Kidney (tissue), 14 donors: Measurements from ENCODE around the gene OXGR1. TPM values are rescaled to one million over a fixed set of nuclear protein-coding genes. Genes with fewer than 3 reads are reported as not detected.

Source experiments
- DNase-seq, 5 donors: peaks; one replicate each; pipeline ENCODE4 v3.0.0-alpha.2; 2013 to 2020
- FAIRE-seq: peaks from 2 replicates; lab custom pipeline; 2012; peaks lifted over from hg19 to GRCh38; lab: Jason Lieb, UNC
- H3K27ac ChIP-seq, 2 donors: one replicate each; pipeline ENCODE4 v1.7.0; 2013; ENCODE audit warnings: low read depth in 2 of 2, low read length in 2 of 2, inconsistent platforms in 1 of 2
- H3K27me3 ChIP-seq: one replicate; pipeline ENCODE4 v1.7.1; 2013; ENCODE audit warnings: low read length, inconsistent platforms; ENCODE audit not compliant: control insufficient read depth, insufficient read depth
- H3K36me3 ChIP-seq, 3 donors: one replicate each; pipeline versions ENCODE4 v1.7.0 to v1.7.1; 2013; ENCODE audit warnings: low read length in 3 of 3, control low read depth in 1 of 3, inconsistent platforms in 1 of 3; ENCODE audit not compliant: insufficient read depth in 3 of 3, control insufficient read depth in 2 of 3
- H3K4me1 ChIP-seq, 3 donors: one replicate each; pipeline versions ENCODE4 v1.7.0 to v1.7.1; 2013; ENCODE audit warnings: low read length in 3 of 3, inconsistent platforms in 1 of 3, low read depth in 1 of 3; ENCODE audit not compliant: control insufficient read depth in 2 of 3, insufficient read depth in 2 of 3
- H3K4me3 ChIP-seq, 3 donors: one replicate each; pipeline versions ENCODE4 v1.7.0 to v1.8.1; 2013; ENCODE audit warnings: low read length in 3 of 3, control low read depth in 1 of 3, inconsistent platforms in 1 of 3
- H3K9ac ChIP-seq, 3 donors: one replicate each; pipeline versions ENCODE4 v1.7.0 to v1.7.1; 2013; ENCODE audit warnings: low read length in 3 of 3, control low read depth in 1 of 3, inconsistent platforms in 1 of 3
- H3K9me3 ChIP-seq, 3 donors: one replicate each; pipeline versions ENCODE4 v1.7.0 to v1.7.1; 2013; ENCODE audit warnings: low read length in 3 of 3, control low read depth in 1 of 3, inconsistent platforms in 1 of 3; ENCODE audit not compliant: control insufficient read depth in 2 of 3, insufficient read depth in 1 of 3
- CTCF ChIP-seq: IDR thresholded peaks from 3 replicates; pipeline ENCODE4 v1.5.1; 2012; ENCODE audit warnings: mild to moderate bottlenecking, moderate library complexity, borderline replicate concordance; ENCODE audit not compliant: insufficient read depth; ENCODE audit errors: extremely low read depth
- intact Hi-C: fragments of 100-400 bp; cut with DNase I; formaldehyde crosslinking; loops from one replicate; pipeline ENCODE4 v1.11.1; 2022
- polyA plus RNA-seq: library from polyadenylated mRNA; stranded (reverse); fragments of 350-450 nt; fragmentation: Illumina TruSeq; extraction: RNeasy Lipid Tissue Mini Kit (QIAGEN cat#74804); gene quantifications from one replicate; pipeline ENCODE4 v1.2.3, GENCODE V29; 2014; ENCODE audit warnings: low read depth, low replicate concordance; ENCODE audit not compliant: insufficient read depth
- total RNA-seq: library from RNA; stranded (reverse); fragmentation: NEBNext Ultra II Directional; extraction: Animal tissue kit (Norgen Biotek cat#: 25700); gene quantifications from one replicate; pipeline ENCODE4 v1.2.1, GENCODE V29; 2021
- donor health status: control.
- donor health status: control.
- donor health status: control.
- donor health status: control.
- donor health status: control.
- donor health status: DM: yes; HTN: yes; CAD: no.
- donor health status: Normal renal cell carcinoma (clear cell type).

The OXGR1 gene
- total and polyA plus RNA-seq, 2 donors from 2014 or later = 0.72 to 3.5 TPM

DNA sequence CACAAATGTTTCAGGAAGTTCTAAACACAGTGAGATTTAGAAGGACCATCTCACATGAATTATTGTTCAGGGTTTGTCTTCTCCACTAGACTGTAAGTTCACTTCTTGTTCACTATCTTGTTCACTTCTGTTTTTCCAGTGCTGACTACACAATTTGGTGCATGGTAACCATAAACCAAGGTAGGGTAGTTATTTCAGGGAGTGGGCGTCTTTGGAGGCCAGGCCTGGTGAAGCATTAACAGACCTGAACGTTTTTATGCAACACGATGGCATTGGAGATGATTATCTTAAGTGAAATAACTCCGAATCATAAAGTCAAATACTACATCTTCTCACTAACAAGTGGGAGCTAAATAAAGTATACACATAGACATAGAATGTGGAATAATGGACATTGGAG lies 14.4 kb upstream of the OXGR1 start:
- Histone ChIP-seq H3K27me3 (no peaks in the 10 kb centered on the region), H3K9ac (no peak overlapping the region), H3K27ac (no peak overlapping the region), H3K4me1 (peaks cover 0 to 2% (median 0%) of the 10 kb centered on the region in 3 donors), H3K9me3 (no peaks in the 10 kb centered on the region), H3K4me3 (no peak overlapping the region), H3K36me3 (no peaks in the 10 kb centered on the region)
- no peak for FAIRE-seq
- no peak for DNase-seq
- intact Hi-C loops = no loop called here
- no peak for TF ChIP-seq CTCF

- Histone ChIP-seq H3K27ac (no peak overlapping the region), H3K27me3 (no peaks in the 10 kb centered on the region), H3K4me1 (peaks cover 0 to 2% (median 0%) of the 10 kb centered on the region in 3 donors), H3K9ac (no peak overlapping the region), H3K4me3 (no peak overlapping the region), H3K36me3 (no peaks in the 10 kb centered on the region), H3K9me3 (no peaks in the 10 kb centered on the region)
- FAIRE-seq (no peak), DNase-seq (no peak)
- TF ChIP-seq CTCF = no peak
- intact Hi-C loops = no loop called here
These were observed 11.5 kb upstream of the OXGR1 start for GRCh38 chr13:97005625-97006262.

DNA sequence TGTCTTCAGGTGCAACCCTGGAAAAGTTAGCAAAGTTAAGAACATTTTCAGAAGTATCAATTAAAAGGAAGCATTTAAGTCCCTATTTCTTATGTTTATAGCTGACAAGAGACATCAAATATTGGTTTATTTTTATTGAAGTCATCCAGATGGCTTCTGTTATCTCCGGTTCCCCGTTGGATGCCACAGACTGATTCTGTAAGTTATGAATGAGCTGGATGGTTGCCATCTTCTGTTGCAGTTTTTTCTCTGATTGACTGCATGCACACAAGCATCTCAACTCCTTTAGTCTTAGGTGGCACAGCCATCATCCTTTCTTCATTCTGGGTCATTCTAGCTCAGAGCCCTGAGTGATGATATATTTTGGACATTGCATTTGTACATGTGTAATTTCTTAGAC lies 10.6 kb upstream of the OXGR1 start:
- peaks cover 0 to 2% (median 0%) of the 10 kb centered on the region in 3 donors for H3K4me1 ChIP-seq
- intact Hi-C loops = no loop called here
- no peak overlapping the region for H3K9ac ChIP-seq
- no peaks in the 10 kb centered on the region for H3K27me3 ChIP-seq
- H3K36me3 ChIP-seq = no peaks in the 10 kb centered on the region
- TF ChIP-seq CTCF = no peak
- no peak overlapping the region for H3K27ac ChIP-seq
- DNase-seq = no peak
- no peak for FAIRE-seq
- H3K4me3 ChIP-seq = no peak overlapping the region
- H3K9me3 ChIP-seq = no peaks in the 10 kb centered on the region
